HG03196 (cell line): Measurements from ENCODE around the gene GABPB1.
A peak's percentile ranks its signal among the peaks of the same experiment; 100 is the strongest.

Experiments used
- ATAC-seq: cut with Tn5 transposase; IDR thresholded peaks from one replicate; pipeline ENCODE4 v1.9.1; 2021; ENCODE audit not compliant: unreplicated experiment

Gene GABPB1

GRCh38 chr15:50280271-50280670 is 74.7 kb downstream of the GABPB1 start:
- ATAC-seq: no peak

- no peak for ATAC-seq
Observed at GRCh38 chr15:50278496-50278895, 76.5 kb downstream of the GABPB1 start.

GRCh38 chr15:50277370-50277769 is 77.6 kb downstream of the GABPB1 start:
- no peak for ATAC-seq

- no peak for ATAC-seq
Observed at GRCh38 chr15:50275908-50276307, 79.1 kb downstream of the GABPB1 start.

- ATAC-seq: no peak
Observed at GRCh38 chr15:50275091-50275490, 79.9 kb downstream of the GABPB1 start.

- ATAC-seq: no peak
Observed at GRCh38 chr15:50267577-50267976, 87.4 kb downstream of the GABPB1 start.

GRCh38 chr15:50265620-50266019 is 89.4 kb downstream of the GABPB1 start, which contains the start of gene HDC:
Gene HDC (minus strand): TSS chr15:50265726. CDS start chr15:50265623, 103 bp downstream.
- no peak for ATAC-seq

- no peak for ATAC-seq
Observed at GRCh38 chr15:50262533-50262932, 92.5 kb downstream of the GABPB1 start.

GRCh38 chr15:50261981-50262380 is 93.0 kb downstream of the GABPB1 start:
- no peak for ATAC-seq

GRCh38 chr15:50260969-50261496 is 94.0 kb downstream of the GABPB1 start:
- no peak for ATAC-seq

- no peak for ATAC-seq
Observed at GRCh38 chr15:50259276-50259675, 95.7 kb downstream of the GABPB1 start.

GRCh38 chr15:50257924-50258323 is 97.1 kb downstream of the GABPB1 start:
- no peak for ATAC-seq

GRCh38 chr15:50257332-50257731 is 97.7 kb downstream of the GABPB1 start:
- ATAC-seq: no peak

- ATAC-seq: no peak
Observed at GRCh38 chr15:50256188-50257041, 98.6 kb downstream of the GABPB1 start.

- ATAC-seq: no peak
Observed at GRCh38 chr15:50252556-50252955, 102.4 kb downstream of the GABPB1 start.

- ATAC-seq: no peak
Observed at GRCh38 chr15:50251638-50252182, 103.3 kb downstream of the GABPB1 start.

- no peak for ATAC-seq
Observed at GRCh38 chr15:50250760-50251394, 104.1 kb downstream of the GABPB1 start.

GRCh38 chr15:50249704-50250103 is 105.3 kb downstream of the GABPB1 start:
- no peak for ATAC-seq

GRCh38 chr15:50248994-50249582 is 105.9 kb downstream of the GABPB1 start:
- ATAC-seq: no peak

GRCh38 chr15:50247819-50248655 is 107.0 kb downstream of the GABPB1 start:
- peak; percentile 88 for ATAC-seq
